ENCODE measurements around the gene EIF2A.
"Not testable (repeated sequence)": the region's sequence is repeated elsewhere in the genome, so short reads cannot be mapped to it uniquely, and the experiment has no call there.

EIF2A gene

DNA sequence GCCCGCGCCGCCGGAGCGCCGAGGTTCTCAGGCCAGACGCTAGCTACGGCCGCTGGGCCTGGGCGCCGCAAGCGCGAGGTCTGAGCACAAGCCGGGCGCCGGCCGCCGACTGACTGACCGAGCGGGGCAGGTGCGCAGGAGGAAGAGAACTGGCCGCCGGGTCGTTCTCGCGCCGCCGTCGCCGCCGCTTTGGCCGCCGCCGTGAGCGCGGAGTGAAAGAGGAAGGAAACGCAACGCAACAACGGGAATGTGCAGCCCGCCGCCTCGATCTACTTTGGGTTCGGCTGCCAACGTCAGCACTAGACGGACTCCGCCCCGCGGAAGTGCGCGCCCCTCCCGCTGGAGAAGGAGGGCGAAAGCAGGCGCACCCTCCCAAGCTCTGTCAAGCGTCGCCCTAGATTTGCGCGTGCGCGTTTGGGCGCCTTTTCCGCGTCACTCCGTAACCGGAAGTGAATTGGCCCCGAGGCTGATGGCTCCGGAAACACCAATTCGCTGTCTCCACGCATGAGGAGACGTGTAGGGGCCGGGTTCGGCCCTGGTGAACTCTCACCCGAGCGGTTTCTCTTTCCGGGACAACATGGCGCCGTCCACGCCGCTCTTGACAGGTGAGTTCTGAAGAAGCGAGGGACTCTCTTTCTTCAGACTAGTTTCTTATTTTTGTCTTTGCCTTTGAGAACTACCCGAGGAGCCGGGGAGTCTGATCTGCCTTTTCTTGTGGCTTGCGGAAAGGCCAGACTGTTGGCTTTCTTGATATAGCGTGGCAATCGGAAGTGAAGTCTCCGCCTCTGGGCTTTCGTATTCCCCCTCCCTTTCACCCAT, at the start of gene EIF2A, which contains the start of gene SERP1:
Gene EIF2A, plus strand, starts transcription at position 562 of the 819 bp plus-strand sequence. Its CDS starts 16 bp downstream, at position 578.
Gene SERP1, minus strand, starts transcription at position 271 of the 819 bp plus-strand sequence. CDS start 361 bp downstream, outside the sequence.
- peak; percentile 99 for DNase-seq

DNA sequence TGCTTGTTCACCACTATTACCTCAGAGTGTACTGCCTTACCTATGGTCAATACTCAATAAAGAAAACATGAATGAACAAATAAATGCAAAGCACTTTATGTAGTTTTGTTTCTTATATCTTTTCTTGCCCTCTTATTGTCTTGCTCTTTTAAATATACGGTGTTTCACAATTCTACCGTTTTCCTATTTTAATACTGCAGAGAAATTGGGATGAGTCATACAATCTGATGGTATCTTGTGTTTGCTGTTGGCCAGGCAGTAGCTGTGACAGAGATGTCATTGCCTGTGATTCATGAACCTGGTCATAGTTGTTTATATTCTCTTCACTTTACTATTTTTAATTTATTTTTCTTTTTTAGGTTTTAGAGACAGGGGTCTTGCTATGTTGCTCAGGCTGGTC, 48.6 kb upstream of the EIF2A start:
- DNase-seq: no peak

DNA sequence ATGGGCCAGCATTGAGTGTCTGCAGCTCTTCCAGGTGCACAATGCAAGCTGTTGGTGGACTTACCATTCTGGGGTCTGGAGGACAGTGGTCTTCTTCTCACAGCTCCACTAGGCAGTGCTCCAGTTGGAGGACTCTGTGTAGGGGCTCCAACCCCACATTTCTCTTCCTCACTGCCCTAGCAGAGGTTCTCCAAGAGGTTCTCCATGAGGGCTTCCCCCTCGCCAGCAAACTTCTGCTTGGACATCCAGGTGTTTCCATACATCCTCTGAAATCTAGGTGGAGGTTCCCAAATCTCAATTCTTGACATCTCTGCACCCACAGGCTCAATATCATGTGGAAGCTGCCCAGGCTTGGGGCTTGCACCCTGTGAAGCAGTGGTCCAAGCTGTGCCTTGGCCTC, 45.6 kb upstream of the EIF2A start:
- DNase-seq: not testable (repeated sequence)

- no peak for DNase-seq
Measured at GRCh38 chr3:150503402-150504099, 43.0 kb upstream of the EIF2A start.

DNA sequence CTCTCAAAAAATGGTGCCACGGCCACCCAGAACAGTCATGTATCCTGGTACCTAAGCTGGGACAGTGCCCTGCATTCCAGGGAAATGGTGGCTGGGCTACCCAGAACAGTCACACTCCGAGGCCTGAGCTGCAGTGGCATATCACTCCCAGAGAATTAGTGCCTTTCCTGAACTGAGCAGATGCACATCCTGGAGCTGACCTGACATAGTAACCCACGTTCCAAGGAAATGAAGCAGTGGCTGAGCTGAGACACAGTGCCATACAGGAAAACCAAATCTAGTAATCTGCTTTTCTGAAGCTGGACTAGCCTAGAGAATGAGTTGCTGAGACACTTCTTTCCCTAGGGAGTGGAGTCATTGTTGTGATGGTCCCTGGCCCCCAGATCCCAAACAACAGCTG, 42.1 kb upstream of the EIF2A start:
- no peak for DNase-seq

DNA sequence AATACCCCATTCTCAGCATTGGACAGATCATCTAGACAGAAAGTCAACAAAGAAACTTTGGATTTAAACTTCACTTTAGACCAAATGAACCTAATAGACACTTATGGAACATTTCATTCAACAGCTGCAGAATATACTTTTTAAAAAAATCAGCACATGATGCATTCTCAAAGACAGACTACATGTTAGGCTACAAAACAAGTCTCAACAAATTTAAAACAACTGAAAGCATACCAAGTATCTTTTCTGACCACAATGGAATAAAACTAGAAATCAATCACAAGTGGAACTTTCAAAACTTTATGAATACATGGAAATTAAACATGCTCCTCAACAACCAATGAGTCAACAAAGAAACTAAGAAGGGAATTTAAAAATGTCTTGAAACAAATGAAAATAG, 38.2 kb upstream of the EIF2A start:
- no peak for DNase-seq

GRCh38 chr3:150509780-150510179, 36.8 kb upstream of the EIF2A start:
- DNase-seq: no peak

DNA sequence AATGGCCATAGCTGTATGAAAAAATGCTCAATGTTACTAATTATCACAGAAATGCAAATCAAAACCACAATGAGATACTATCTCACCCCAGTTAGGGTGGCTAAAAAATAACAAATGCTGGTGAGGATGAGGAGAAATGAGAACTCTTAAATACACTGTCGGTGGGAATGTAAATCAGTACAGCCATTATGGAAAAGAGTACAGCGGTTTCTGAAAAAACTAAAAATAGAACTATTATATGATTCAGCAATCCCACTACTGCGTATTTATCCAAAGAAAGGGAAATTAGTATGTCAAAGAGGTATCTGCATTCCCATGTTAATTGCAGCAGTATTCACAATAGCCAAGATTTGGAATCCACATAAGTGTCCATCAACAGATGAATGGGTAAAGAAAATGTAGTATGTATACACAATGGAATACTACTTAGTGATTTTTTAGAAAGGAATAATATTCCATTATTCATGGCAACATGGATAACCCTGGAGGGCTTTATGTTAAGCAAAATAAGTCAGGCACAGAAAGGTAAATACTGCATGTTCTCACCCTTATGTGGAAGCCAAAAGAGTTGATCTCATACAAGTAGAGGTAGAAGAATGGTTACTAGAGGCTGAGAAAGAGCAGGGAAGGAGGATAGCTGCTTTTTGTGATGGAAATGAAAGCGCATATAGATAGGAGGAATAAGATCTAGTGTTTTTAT, 35.3 kb upstream of the EIF2A start:
- no peak for DNase-seq

DNA sequence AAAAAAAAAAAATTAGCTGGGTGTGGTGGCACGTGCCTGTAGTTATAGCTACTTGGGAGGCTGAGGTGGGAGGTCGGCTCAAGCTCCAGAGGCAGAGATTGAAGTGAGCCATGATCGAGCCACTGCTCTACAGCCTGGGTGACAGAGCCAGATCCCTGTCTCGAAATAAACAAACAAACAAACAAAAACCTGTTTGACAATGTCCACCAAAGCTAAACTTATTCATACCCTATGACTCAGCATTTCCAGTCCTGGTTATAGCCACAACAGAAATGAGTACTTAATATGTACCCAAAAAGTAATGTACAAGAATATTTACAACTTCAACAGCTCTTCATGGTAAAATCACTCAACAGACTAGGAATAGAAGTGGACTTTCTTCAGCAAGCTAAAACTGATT, 31.4 kb upstream of the EIF2A start:
- DNase-seq: no peak

GRCh38 chr3:150519026-150519425, 27.6 kb upstream of the EIF2A start:
- no peak for DNase-seq

GRCh38 chr3:150520408-150520807, 26.2 kb upstream of the EIF2A start:
- DNase-seq: no peak

GRCh38 chr3:150521463-150521862, 25.1 kb upstream of the EIF2A start:
- no peak for DNase-seq

GRCh38 chr3:150523538-150523937, 23.0 kb upstream of the EIF2A start:
- no peak for DNase-seq

DNA sequence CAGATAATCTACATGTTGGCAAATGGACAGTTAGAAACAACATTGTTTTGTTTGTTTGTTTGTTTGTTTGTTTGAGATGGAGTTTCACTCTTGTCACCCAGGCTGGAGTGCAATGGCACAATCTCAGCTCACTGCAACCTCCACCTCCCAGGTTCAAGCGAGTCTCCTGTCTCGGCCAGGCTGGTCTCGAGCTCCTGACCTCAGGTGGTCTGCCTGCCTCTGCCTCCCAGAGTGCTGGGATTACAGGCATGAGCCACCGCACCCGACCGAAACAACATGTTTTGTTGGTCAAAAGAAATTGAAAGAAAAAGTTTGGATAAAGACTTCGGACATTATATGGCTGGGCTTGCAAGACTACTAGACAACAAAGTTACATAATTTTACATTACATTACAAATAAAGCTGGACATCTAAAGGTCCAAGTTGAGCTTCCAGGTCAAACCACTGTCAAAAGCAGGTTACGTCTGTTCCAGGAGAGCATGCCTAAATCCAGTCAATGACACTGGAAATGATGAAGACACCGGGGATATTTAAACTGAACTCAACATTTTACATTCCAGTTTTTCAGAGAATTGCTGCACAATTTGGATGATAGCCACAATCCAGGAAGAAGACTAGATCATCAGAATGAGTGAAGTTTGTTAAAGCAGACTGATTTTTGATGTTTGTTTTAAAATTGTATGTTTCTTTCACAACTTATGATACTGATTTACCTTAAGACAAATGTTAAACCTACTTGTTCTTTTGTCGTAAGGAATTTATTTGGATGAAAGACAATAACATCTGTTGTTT, 18.9 kb upstream of the EIF2A start:
- DNase-seq: no peak

DNA sequence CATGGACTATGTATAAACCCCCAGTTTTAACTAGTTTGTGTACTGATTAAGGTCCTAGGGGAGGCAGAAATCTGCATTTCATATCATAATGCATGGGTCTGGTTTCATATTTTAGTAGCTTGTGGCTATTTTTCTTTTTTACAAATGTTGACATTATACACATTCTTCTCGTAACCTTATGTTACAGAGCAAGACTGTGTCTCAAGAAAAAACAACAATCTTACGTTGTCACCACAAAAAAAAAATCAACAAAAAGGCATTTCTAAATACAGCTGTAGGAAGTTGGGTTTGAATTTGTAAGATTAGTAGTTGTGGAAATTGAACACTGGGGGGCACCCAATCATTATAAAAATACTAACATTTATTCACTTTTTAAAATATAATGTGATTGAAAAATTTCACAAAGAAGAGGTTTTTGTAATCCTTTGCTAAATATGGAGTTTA, 18.2 kb upstream of the EIF2A start:
- no peak for DNase-seq

DNA sequence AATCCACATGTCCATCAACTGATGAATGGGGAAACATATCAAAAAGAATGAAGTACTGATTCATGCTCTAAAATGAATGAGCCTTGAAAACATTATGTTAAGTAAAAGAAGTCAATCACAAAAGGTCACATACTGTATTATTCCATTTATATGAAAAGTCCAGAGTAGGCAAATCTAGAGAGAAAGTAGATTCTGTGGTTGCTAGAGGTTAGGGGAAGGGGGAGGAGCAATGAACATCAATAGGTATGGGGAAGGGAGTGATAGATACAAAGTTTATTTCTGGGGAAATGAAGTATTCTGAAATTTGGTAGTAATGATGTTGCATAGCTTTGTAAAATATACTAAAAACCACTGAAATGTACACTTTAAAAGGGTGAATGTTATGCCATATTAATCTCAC, 14.8 kb upstream of the EIF2A start:
- no peak for DNase-seq

- no peak for DNase-seq
Measured at GRCh38 chr3:150535204-150535603, 11.4 kb upstream of the EIF2A start.

- no peak for DNase-seq
Measured at GRCh38 chr3:150538324-150539208, 8.0 kb upstream of the EIF2A start.

DNA sequence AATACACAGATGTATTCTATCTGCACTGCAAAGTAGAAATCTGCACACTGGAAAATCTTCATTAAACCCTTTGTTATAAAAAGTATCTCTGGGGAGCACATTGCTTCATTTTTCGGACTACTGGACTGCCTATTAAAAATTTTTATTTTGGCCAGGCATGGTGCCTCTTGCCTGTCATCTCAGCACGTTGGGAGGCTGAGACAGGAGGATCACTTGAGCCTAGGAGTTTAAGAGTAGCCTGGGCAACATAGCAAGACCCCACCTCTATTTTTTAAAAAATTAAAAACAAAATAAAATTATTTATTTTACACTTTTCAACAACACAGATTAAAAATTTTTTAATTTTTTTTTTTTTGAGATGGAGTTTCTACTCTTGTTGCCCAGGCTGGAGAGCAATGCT, 6.3 kb upstream of the EIF2A start:
- no peak for DNase-seq

DNA sequence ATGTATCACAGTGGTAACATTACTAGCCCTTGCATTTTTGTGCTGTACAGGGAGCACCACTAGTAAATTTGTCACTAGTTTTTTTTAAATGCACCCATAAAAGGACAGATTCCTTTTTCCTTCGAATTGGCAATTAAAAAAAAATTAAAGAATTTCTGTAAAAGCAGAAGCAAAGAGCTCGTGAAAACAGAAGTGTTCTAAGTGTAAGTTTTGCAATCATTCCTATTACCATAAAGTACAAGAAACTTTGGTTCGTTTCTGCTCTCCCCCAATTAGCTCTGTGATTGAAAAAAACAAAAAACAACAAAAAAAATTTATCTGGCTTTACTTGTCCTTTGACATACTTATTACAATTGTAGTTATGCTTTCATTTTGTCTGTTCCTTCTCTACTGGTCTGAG, 5.6 kb upstream of the EIF2A start:
- no peak for DNase-seq

DNA sequence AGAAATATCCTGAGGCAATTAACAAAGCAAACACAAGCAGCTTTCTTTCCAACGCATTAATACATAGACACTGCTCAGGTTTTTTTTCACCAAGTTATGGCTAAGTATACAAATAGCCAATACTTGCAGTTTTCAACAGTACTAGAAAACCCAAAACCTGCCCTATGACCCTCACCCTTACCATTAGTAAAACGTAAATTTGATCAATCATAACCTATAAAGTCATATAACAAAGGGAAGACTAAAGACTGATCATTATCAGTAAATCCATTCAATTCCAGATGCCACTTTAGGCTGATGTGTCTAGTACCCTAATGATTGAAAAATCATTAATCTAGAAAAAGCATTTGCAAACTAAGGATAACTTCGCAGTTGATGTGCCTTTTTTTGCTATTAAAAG, 3.5 kb upstream of the EIF2A start:
- DNase-seq: no peak

GRCh38 chr3:150543531-150543930, 3.1 kb upstream of the EIF2A start:
- no peak for DNase-seq
